Smooth muscle cell (in vitro differentiated cells): Measurements from ENCODE around the gene CYLC1. TPM values are rescaled to one million over a fixed set of nuclear protein-coding genes. Genes with fewer than 3 reads are reported as not detected.

ENCODE experiments used
- DNase-seq: peaks from one replicate; lab custom pipeline; 2025; ENCODE audit not compliant: unreplicated experiment; lab: John Stamatoyannopoulos, UW
- H2AFZ ChIP-seq: fragments of 200-600 bp; sonication (generic); 2 replicates; pipeline ENCODE4 v1.6.0; 2016; ENCODE audit warnings: antibody characterized with exemption, low read depth, mild to moderate bottlenecking
- H3F3A ChIP-seq: fragments of 200-600 bp; sonication (generic); 2 replicates; pipeline ENCODE4 v1.6.0; 2017; ENCODE audit warnings: antibody characterized with exemption, low read depth
- H3K27ac ChIP-seq: fragments of 200-600 bp; sonication (generic); 2 replicates; pipeline ENCODE4 v1.5.1; 2016; ENCODE audit warnings: low read depth, mild to moderate bottlenecking
- H3K27me3 ChIP-seq: fragments of 200-600 bp; sonication (generic); 2 replicates; pipeline ENCODE4 v1.6.1; 2016; ENCODE audit warnings: low read depth, mild to moderate bottlenecking
- H3K36me3 ChIP-seq: fragments of 200-600 bp; sonication (generic); 2 replicates; pipeline ENCODE4 v1.5.1; 2016; ENCODE audit warnings: low read depth
- H3K4me1 ChIP-seq: fragments of 200-600 bp; sonication (generic); 2 replicates; pipeline ENCODE4 v1.5.1; 2016; ENCODE audit warnings: low read depth
- H3K4me2 ChIP-seq: fragments of 200-600 bp; sonication (generic); 2 replicates; pipeline ENCODE4 v1.6.0; 2016; ENCODE audit warnings: mild to moderate bottlenecking
- H3K4me3 ChIP-seq: fragments of 200-600 bp; sonication (generic); 2 replicates; pipeline ENCODE4 v1.5.1; 2016; ENCODE audit warnings: mild to moderate bottlenecking
- H3K79me2 ChIP-seq: fragments of 200-600 bp; sonication (generic); 2 replicates; pipeline ENCODE4 v1.6.0; 2016; ENCODE audit warnings: low read depth, mild to moderate bottlenecking
- H3K9ac ChIP-seq: fragments of 200-600 bp; sonication (generic); 2 replicates; pipeline ENCODE4 v1.6.0; 2016; ENCODE audit warnings: low read depth
- H3K9me3 ChIP-seq: fragments of 200-600 bp; sonication (generic); replicated peaks from 2 replicates; pipeline ENCODE4 v1.5.1; 2016; ENCODE audit warnings: low read depth
- H4K20me1 ChIP-seq: fragments of 200-600 bp; sonication (generic); 2 replicates; pipeline ENCODE4 v1.6.0; 2016; ENCODE audit warnings: low read depth
- WGBS: methylation state at CpG from one replicate; pipeline ENCODE4 v1.1.7; 2016; ENCODE audit warnings: low lambda C conversion rate; 5-methylcytosine and 5-hydroxymethylcytosine counted together
- polyA plus RNA-seq: library from polyadenylated mRNA; unstranded; fragments of >200 nt; fragmentation: Nextera tagmentation; extraction: Ambion mirVana; gene quantifications from 2 replicates; pipeline ENCODE4 v1.2.1, GENCODE V29; 2016
- total RNA-seq: library from RNA; depleted of rRNA; stranded (reverse); fragments of >200 nt; gene quantifications from 2 replicates; pipeline ENCODE4 v1.2.3, GENCODE V29; 2014
- TF ChIP-seq, protein P1 (sequence below): fragments of 200-600 bp; sonication (generic); IDR thresholded peaks from 2 replicates; pipeline ENCODE4 v1.5.1; 2017; ENCODE audit warnings: borderline replicate concordance, mild to moderate bottlenecking, antibody characterized with exemption; ENCODE audit not compliant: insufficient read depth, poor library complexity, severe bottlenecking

The CYLC1 gene, protein sequence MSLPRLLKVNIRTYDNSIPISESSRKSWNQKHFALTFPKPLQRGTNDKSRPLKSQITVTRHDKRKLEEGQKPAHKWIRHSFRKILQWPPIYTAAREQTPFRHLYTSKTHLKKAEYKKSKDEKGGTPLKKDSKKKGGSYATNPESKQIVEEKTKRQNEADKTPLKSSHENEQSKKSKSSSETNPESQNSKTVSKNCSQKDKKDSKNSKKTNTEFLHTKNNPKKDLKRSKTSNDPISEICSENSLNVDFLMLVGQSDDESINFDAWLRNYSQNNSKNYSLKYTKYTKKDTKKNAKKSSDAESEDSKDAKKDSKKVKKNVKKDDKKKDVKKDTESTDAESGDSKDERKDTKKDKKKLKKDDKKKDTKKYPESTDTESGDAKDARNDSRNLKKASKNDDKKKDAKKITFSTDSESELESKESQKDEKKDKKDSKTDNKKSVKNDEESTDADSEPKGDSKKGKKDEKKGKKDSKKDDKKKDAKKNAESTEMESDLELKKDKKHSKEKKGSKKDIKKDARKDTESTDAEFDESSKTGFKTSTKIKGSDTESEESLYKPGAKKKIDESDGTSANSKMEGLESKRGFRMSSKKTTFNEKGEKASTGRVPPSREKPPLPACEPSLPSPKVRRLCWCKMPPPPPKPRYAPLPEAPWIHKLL
- total RNA-seq, result not detected in 2 replicates
- not detected in 2 replicates for polyA plus RNA-seq

DNA sequence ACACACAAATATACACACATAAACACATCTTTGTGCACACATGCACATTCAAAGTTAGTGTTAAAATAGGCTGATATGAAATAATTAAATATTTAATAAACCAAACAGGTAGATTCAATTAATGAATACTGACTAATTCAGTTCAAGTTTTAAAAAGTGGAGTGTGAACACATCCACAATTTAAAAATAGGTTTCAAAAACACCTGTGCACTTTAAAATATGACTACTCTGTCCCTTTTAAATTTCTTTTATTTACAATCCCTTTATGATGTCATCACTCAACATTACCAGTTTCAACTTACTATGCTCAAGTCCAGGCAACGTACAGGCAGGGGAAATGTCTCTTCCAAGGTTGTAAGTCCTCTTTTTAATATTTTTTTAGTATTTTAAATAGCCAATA is at the start of gene CYLC1:
Gene CYLC1 (plus strand): TSS at position 301 of the 400 bp plus-strand sequence. CDS start 37 bp downstream, at position 338.
- no peak for DNase-seq
- Histone ChIP-seq H3K4me2 (no peak within 1 kb of the TSS), H2AFZ (no peak within 1 kb of the TSS), H3K9me3 (no peaks in the 10 kb centered on the region), H3K9ac (no peak within 1 kb of the TSS), H3K79me2 (no peaks in the 10 kb centered on the region), H3K27ac (no peak within 1 kb of the TSS), H4K20me1 (no peaks in the 10 kb centered on the region), H3F3A (no peaks in the 10 kb centered on the region), H3K27me3 (no peaks in the 10 kb centered on the region), H3K4me3 (no peak within 1 kb of the TSS), H3K4me1 (no peaks in the 10 kb centered on the region), H3K36me3 (no peaks in the 10 kb centered on the region)
- WGBS, result 53% methylated on average over 1 of the region's 1 CpG
- TF ChIP-seq, protein P1, sequence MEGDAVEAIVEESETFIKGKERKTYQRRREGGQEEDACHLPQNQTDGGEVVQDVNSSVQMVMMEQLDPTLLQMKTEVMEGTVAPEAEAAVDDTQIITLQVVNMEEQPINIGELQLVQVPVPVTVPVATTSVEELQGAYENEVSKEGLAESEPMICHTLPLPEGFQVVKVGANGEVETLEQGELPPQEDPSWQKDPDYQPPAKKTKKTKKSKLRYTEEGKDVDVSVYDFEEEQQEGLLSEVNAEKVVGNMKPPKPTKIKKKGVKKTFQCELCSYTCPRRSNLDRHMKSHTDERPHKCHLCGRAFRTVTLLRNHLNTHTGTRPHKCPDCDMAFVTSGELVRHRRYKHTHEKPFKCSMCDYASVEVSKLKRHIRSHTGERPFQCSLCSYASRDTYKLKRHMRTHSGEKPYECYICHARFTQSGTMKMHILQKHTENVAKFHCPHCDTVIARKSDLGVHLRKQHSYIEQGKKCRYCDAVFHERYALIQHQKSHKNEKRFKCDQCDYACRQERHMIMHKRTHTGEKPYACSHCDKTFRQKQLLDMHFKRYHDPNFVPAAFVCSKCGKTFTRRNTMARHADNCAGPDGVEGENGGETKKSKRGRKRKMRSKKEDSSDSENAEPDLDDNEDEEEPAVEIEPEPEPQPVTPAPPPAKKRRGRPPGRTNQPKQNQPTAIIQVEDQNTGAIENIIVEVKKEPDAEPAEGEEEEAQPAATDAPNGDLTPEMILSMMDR, result no peak

DNA sequence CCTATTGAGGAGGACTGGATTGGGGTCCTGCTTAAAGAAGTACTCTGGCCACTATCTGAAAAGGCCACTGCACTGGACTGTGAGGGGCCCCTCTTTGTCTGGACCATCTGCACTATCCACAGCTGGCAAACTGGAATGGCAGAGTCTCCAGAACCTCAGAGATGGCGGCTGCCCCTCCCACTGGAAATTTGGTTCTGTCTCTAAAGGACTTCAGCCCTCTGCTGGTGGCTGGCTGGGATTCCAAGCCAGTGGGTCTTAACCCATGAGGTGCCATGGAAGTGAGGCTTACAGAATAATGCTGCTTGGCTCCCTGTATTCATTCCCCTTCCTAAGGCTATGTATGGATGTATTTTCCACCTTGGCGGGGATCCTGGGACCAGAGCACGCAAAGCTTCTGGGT is 41.6 kb upstream of the CYLC1 start:
- WGBS, result 67% methylated on average over 3 of the region's 3 CpGs
- H3K4me2 ChIP-seq, result no peak overlapping the region
- no peaks in the 10 kb centered on the region for H3K79me2 ChIP-seq
- H3K9ac ChIP-seq, result no peak overlapping the region
- H3K27ac ChIP-seq, result no peak overlapping the region
- H4K20me1 ChIP-seq, result no peaks in the 10 kb centered on the region
- no peak overlapping the region for H2AFZ ChIP-seq
- H3K9me3 ChIP-seq, result no peaks in the 10 kb centered on the region
- DNase-seq, result no peak
- H3K36me3 ChIP-seq, result no peaks in the 10 kb centered on the region
- no peaks in the 10 kb centered on the region for H3F3A ChIP-seq
- no peak overlapping the region for H3K4me3 ChIP-seq
- H3K27me3 ChIP-seq, result no peaks in the 10 kb centered on the region
- TF ChIP-seq, protein P1, result no peak
- no peaks in the 10 kb centered on the region for H3K4me1 ChIP-seq

DNA sequence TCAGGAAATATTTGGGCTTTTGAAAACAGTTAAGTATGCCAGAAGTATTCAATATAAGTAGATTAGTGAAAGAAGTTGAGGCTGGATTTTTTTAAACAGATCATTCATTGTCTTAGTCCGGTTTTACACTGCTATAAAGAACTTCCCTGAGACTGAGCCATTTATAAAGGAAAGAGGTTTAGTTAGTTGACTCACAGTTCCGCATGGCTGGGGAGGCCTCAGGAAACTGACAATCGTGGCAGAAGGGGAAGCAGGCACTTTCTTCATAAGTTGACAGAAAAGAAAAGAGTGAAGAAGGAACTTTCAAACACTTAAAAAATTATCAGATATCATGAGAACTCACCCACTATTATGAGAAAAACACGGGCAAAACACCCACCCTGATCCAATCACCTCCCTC is 31.1 kb upstream of the CYLC1 start:
- WGBS, result 45% methylated on average over 4 of the region's 4 CpGs
- TF ChIP-seq, protein P1, result no peak
- Histone ChIP-seq H3K4me1 (no peaks in the 10 kb centered on the region), H2AFZ (no peak overlapping the region), H3K9me3 (no peaks in the 10 kb centered on the region), H3K27ac (no peak overlapping the region), H4K20me1 (no peaks in the 10 kb centered on the region), H3K4me3 (no peak overlapping the region), H3K79me2 (no peaks in the 10 kb centered on the region), H3K27me3 (no peaks in the 10 kb centered on the region), H3K36me3 (no peaks in the 10 kb centered on the region), H3K9ac (no peak overlapping the region), H3F3A (no peaks in the 10 kb centered on the region), H3K4me2 (no peak overlapping the region)
- no peak for DNase-seq
